ENCODE measurements around the gene EEFSEC.

DNA sequence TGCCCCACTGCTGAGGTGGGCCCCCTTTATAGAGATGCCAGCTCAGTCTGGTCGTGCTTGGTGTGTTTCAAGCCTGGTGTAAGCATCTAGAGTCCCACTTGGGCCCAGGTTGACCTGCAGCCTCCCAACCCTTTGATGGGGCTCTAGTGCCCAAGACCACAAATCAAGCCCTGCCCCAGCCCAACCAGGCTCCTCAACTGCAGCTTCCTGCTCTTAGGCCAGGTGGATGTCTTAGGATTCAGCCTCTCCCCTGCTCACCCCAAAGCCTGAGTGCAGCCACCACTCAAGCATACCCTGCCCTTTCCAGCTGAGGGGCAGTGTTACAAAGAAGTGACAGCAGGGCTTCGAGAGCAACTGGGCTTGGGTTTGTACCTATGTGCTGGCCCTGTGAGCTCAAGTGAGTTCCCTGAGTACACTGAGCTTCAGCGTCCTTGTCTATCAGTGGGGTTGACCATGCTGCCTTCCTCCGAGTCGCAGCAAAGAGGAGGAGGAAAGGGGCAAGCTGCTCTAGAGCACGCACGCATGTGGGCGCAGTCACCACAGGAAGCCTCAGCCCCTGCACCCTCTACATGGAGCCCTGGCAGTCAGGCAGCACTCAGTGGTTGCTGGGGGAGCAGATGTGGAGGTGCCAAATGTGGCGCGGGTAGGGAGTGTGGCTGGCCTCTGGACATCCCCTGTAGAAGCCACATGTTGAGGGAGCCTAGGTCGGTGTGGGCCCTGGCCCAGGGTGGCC, 120.7 kb downstream of the EEFSEC start:
- no peak for TF ChIP-seq BACH1 (IDR thresholded peaks at IDR 0.05; ENCODE audit: low read length)
- TF ChIP-seq, protein P1, sequence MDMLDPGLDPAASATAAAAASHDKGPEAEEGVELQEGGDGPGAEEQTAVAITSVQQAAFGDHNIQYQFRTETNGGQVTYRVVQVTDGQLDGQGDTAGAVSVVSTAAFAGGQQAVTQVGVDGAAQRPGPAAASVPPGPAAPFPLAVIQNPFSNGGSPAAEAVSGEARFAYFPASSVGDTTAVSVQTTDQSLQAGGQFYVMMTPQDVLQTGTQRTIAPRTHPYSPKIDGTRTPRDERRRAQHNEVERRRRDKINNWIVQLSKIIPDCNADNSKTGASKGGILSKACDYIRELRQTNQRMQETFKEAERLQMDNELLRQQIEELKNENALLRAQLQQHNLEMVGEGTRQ (IDR thresholded peaks at IDR 0.05; ENCODE audit: low read length): no peak
- TF ChIP-seq, protein P2, sequence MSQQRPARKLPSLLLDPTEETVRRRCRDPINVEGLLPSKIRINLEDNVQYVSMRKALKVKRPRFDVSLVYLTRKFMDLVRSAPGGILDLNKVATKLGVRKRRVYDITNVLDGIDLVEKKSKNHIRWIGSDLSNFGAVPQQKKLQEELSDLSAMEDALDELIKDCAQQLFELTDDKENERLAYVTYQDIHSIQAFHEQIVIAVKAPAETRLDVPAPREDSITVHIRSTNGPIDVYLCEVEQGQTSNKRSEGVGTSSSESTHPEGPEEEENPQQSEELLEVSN (IDR thresholded peaks at IDR 0.05): no peak
- no peak for TF ChIP-seq RNF2 (IDR thresholded peaks at IDR 0.05; ENCODE audit: borderline replicate concordance, low read depth, low read length, missing control alignments, poor library complexity, severe bottlenecking)
